Astrocyte (in vitro differentiated cells and primary cell): ENCODE data around the gene MCMBP.
"Not testable (repeated sequence)": the region's sequence is repeated elsewhere in the genome, so short reads cannot be mapped to it uniquely, and the experiment has no call there.

ENCODE experiments used
- EZH2 ChIP-seq: IDR thresholded peaks from 2 replicates; pipeline ENCODE4 v1.6.1; 2012; ENCODE audit warnings: mild to moderate bottlenecking, low read length, inconsistent platforms; ENCODE audit not compliant: insufficient read depth
- TF ChIP-seq, protein P1 (sequence below): IDR thresholded peaks from 2 replicates; pipeline ENCODE4 v1.5.1; 2011; ENCODE audit warnings: low read depth, mild to moderate bottlenecking, inconsistent platforms, low read length, moderate library complexity; ENCODE audit not compliant: insufficient read depth

DNA sequence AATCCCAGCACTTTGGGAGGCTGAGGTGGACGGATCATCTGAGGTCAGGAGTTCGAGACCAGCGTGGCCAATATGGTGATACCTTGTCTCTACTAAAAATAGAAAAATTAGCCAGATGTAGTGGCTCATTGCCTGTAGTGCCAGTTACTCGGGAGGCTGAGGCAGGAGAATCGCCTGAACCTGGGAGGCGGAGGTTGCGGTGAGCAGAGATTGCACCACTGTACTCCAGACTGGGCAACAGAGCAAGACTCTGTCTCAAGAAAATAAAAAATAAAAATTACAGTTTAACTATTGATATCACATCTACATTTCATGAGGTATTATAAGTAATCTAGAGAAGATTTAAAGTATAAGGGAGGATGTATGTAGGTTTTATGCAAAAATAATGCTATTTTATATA is 35.1 kb upstream of the MCMBP start:
- TF ChIP-seq, protein P1, sequence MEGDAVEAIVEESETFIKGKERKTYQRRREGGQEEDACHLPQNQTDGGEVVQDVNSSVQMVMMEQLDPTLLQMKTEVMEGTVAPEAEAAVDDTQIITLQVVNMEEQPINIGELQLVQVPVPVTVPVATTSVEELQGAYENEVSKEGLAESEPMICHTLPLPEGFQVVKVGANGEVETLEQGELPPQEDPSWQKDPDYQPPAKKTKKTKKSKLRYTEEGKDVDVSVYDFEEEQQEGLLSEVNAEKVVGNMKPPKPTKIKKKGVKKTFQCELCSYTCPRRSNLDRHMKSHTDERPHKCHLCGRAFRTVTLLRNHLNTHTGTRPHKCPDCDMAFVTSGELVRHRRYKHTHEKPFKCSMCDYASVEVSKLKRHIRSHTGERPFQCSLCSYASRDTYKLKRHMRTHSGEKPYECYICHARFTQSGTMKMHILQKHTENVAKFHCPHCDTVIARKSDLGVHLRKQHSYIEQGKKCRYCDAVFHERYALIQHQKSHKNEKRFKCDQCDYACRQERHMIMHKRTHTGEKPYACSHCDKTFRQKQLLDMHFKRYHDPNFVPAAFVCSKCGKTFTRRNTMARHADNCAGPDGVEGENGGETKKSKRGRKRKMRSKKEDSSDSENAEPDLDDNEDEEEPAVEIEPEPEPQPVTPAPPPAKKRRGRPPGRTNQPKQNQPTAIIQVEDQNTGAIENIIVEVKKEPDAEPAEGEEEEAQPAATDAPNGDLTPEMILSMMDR: not testable (repeated sequence)
- not testable (repeated sequence) for TF ChIP-seq EZH2
